ENCODE results near the gene IRX2. TPM values are rescaled to one million over a fixed set of nuclear protein-coding genes. Genes with fewer than 3 reads are reported as not detected.

Gene IRX2
- total RNA-seq, 1 donor from 2014 or later: 31.4 TPM

DNA sequence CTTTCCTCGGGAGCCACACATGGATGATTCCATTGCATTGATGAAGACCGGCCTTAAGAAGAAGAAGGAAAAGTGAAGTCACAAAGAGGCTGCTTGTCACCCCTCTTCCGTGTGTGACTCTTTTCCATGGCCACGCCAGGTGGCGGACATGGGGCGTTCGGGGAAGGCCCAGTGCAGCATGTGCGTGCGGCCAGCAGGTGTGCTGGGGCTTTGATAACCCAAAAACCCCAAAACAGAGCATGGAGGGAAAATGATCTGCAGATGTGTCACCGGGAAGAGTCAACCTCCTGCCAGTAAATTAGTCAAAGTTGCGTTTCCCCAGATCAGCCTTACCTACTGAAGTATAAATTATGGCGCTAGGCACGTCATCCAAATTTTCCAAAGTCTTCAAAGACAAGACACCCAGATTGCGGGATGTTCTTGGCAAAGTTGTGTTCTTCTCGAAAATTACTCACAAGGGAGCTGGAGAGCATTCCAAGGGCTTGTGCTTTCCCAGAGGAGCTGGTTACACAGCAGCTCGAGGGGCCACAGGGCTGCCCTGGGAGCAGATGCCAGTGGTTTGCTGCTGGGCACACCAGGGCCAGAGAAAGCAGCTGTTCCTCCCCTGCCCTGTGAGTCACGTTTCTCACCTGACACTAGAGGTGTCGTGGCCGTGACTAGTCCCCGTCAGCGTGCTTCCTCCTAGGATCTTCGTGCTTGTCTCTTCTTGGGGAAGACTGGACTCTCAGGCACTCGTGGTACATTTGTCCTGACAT is 53.9 kb downstream of the IRX2 start:
- no peak overlapping the region for H3K4me3 Mint-ChIP-seq
- TF ChIP-seq, protein P1, sequence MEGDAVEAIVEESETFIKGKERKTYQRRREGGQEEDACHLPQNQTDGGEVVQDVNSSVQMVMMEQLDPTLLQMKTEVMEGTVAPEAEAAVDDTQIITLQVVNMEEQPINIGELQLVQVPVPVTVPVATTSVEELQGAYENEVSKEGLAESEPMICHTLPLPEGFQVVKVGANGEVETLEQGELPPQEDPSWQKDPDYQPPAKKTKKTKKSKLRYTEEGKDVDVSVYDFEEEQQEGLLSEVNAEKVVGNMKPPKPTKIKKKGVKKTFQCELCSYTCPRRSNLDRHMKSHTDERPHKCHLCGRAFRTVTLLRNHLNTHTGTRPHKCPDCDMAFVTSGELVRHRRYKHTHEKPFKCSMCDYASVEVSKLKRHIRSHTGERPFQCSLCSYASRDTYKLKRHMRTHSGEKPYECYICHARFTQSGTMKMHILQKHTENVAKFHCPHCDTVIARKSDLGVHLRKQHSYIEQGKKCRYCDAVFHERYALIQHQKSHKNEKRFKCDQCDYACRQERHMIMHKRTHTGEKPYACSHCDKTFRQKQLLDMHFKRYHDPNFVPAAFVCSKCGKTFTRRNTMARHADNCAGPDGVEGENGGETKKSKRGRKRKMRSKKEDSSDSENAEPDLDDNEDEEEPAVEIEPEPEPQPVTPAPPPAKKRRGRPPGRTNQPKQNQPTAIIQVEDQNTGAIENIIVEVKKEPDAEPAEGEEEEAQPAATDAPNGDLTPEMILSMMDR (conservative IDR thresholded peaks at IDR 0.05): no peak
- peaks cover 11% of the 10 kb centered on the region for H3K4me1 Mint-ChIP-seq (ENCODE audit: unreplicated experiment)
- H3K36me3 Mint-ChIP-seq: no peaks in the 10 kb centered on the region
- H3K9me3 Mint-ChIP-seq: no peaks in the 10 kb centered on the region
- H3K27ac Mint-ChIP-seq: no peak overlapping the region
- no peak for DNase-seq (ENCODE audit: extremely low spot score, unreplicated experiment)
- H3K27me3 Mint-ChIP-seq: peaks cover 4% of the 10 kb centered on the region

DNA sequence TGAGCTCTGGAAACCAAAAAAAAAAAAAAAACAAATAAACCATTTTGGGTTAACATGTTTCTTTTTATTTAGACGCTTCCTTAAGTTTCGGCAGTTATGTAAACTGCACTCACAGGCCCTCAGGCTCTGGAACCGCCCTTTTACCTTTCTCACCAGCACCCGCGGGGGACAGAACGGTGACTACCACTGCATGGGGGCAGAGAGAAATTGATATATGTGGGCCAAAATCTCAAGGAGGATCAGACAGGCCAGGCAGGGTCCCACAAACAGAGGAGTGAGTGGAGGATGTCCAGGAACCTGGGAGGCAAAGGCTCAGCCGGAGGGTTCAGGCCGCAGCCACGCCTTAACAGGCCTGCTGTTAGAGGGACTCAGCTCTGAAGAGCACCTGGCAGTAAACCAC is 54.4 kb downstream of the IRX2 start:
- Mint-ChIP-seq H3K4me3 (no peak overlapping the region), H3K9me3 (no peaks in the 10 kb centered on the region), H3K36me3 (no peaks in the 10 kb centered on the region), H3K4me1 (ENCODE audit: unreplicated experiment) (peaks cover 11% of the 10 kb centered on the region), H3K27me3 (peaks cover 4% of the 10 kb centered on the region), H3K27ac (no peak overlapping the region)
- TF ChIP-seq, protein P1 (conservative IDR thresholded peaks at IDR 0.05): no peak
- DNase-seq (ENCODE audit: extremely low spot score, unreplicated experiment): no peak
